ENCODE measurements around the gene ZMYM2. TPM values are rescaled to one million over a fixed set of nuclear protein-coding genes. Genes with fewer than 3 reads are reported as not detected.

The ZMYM2 gene
- total RNA-seq, 4 donors from 2014 or later, result 42.2 to 67.8 (median 63.0) TPM

DNA sequence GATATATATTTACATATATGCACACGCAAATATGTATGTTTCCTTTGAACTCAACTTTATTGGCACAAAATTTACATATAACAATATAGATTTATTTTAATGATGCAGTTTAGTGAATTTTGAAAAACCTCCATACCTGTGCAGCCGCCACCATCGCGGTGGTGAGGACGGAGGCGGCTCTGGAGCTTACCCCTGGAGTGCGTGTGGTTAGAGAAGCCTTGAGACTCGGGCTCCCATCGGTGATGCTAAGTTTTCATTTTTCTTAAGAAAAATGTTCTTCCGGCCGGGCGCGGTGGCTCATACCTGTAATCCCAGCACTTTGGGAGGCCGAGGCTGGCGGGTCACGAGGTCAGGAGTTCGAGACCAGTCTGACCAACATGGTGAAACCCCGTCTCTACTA lies 170.5 kb downstream of the ZMYM2 start:
- DNase-seq (ENCODE audit: low spot score) (no peak), ATAC-seq (ENCODE audit: low FRiP score) (no peak)
- TF ChIP-seq, protein P1, sequence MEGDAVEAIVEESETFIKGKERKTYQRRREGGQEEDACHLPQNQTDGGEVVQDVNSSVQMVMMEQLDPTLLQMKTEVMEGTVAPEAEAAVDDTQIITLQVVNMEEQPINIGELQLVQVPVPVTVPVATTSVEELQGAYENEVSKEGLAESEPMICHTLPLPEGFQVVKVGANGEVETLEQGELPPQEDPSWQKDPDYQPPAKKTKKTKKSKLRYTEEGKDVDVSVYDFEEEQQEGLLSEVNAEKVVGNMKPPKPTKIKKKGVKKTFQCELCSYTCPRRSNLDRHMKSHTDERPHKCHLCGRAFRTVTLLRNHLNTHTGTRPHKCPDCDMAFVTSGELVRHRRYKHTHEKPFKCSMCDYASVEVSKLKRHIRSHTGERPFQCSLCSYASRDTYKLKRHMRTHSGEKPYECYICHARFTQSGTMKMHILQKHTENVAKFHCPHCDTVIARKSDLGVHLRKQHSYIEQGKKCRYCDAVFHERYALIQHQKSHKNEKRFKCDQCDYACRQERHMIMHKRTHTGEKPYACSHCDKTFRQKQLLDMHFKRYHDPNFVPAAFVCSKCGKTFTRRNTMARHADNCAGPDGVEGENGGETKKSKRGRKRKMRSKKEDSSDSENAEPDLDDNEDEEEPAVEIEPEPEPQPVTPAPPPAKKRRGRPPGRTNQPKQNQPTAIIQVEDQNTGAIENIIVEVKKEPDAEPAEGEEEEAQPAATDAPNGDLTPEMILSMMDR (IDR thresholded peaks at IDR 0.05), result no peak

DNA sequence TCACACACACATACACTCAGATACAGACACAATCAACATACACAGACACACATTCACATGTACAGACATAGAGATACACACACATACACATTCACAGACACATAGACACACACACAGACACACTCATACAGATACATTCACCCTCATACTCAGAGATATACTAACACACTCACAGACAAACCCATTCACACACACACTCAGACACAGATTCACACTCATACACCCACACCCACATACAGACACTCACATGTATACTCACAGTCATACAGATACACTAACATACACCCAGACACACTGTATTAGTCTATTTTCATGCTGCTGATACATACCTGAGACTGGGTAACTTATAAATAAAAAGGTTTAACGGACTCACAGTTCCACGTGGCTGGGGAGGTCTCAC lies 171.5 kb downstream of the ZMYM2 start:
- DNase-seq (ENCODE audit: low spot score) (no peak), ATAC-seq (ENCODE audit: low FRiP score) (no peak)
- TF ChIP-seq, protein P1 (IDR thresholded peaks at IDR 0.05), result no peak

DNA sequence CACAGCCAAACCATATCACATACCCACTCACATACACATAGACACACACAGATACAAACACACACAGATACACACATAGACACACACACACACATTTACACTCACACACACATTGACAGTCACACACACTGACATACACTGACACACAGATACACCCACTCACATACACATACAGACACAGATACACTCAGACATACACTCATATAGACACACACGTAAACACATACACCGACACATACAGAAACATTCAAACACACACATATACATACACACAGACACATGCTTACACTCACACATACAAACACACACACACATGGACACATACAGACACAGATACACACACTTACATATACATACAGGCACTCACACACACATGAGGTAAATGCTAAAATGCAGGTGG lies 172.1 kb downstream of the ZMYM2 start:
- TF ChIP-seq, protein P1 (IDR thresholded peaks at IDR 0.05), result no peak
- ATAC-seq (ENCODE audit: low FRiP score) (no peak), DNase-seq (ENCODE audit: low spot score) (no peak)

DNA sequence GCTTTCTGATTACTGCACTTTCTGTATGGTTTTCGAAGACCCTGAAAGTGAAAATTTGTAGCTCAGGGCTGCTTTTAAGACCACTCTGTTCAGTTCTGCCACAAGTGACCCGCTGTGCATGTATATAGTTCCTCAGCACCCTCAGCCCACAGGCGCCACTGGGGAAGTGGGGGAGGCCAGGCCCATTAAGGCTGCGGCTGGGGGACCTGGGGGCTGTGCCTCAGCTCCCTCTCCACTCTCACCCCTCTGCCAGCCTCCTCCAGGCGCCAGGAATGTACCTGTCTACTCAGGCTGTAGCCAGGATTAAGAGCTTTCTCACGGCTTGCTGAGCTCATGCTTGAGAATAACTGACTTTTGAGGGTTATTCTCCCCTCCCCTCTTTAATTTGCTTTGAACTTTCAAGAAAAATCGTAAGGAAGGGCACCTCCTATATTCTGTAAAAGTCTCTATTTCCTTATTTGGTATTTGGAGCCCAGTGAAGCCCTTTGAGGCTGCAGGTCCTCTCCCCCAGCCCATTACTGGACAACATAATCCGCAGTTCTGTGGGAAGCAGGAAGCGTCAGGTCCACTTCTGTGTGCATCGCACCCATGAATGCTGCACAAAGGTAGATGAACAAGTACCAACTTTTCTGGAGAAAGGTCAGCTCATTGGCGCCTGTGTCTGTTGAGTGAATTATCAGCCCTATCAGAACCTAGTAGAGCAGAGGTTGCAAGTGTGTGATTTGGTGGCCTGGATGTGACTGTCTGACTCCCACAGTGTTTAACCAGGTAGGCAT lies 172.7 kb downstream of the ZMYM2 start:
- DNase-seq (ENCODE audit: low spot score), result no peak
- no peak for ATAC-seq (ENCODE audit: low FRiP score)
- TF ChIP-seq, protein P1 (IDR thresholded peaks at IDR 0.05), result no peak

DNA sequence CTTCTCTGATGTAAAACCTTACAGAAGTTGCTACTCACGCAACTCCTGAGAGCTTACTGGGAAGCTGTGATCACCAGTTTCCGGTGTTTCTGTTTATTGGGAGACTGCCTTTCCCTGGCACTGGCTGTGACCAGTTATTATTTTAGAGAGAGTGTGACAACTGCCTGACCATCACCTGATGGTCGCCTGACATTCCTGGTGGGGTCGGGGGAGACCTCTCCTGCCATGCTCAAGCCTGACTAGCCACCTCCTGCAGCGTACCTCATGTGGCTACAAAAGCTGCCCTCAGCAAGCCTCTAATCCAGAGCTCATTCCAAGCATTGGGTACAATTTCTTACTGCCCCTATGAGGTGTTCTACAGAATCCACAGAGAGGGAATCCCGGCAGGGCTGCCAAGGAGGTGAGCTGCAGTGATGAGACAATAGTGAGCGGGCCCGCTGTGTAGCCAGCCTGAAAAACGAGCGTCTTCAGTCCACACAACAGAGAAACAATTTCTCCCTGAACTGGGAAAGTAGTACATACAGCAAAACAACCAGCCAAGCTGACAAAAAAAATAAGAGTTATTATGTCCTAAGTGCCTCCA lies 173.6 kb downstream of the ZMYM2 start:
- ATAC-seq (ENCODE audit: low FRiP score) (no peak), DNase-seq (ENCODE audit: low spot score) (no peak)
- TF ChIP-seq, protein P1 (IDR thresholded peaks at IDR 0.05), result no peak

DNA sequence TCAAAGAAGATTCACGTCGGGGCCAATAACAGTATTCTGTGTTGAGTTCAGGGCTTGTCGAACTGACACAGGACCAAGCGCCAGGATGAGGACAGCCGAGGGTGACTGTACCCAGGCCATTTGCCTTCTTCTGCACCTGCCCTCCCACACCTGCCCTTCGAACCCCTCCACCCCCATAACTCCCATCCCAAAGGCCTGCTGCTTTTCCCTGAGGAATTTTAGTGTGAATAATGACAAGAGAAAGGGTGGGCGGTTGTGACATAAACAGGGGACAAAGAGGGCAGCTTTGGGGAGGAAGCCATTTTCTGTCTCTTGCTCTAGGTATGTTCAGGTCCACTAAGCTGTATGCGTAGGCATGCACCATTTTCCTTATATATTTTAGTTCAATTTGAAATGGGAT lies 176.2 kb downstream of the ZMYM2 start:
- DNase-seq (ENCODE audit: low spot score) (no peak), ATAC-seq (ENCODE audit: low FRiP score) (no peak)
- TF ChIP-seq, protein P1 (IDR thresholded peaks at IDR 0.05), result no peak

All from omental fat pad (tissue), 4 donors.